Thyroid gland (tissue), 4 donors: Measurements from ENCODE around the gene TRIM16.

Experiments
- CTCF ChIP-seq, 6 experiments: fragments of 200-600 bp in 3 of 6; fragments of 450-650 bp in 3 of 6; sonication (generic) in 3 of 6; IDR thresholded peaks; one replicate each; pipeline ENCODE4 v1.5.1; 2016 to 2019; ENCODE audit warnings: antibody characterized with exemption in 6 of 6, mild to moderate bottlenecking in 2 of 6, inconsistent platforms in 1 of 6, moderate library complexity in 1 of 6
- POLR2A ChIP-seq, 2 donors: fragments of 450-650 bp; IDR thresholded peaks; one replicate each; pipeline ENCODE4 v1.6.1; 2017; ENCODE audit warnings: antibody characterized with exemption in 2 of 2, mild to moderate bottlenecking in 2 of 2, moderate library complexity in 1 of 2

GRCh38 chr17:15663691-15664090, 20.4 kb downstream of the TRIM16 start:
- TF ChIP-seq CTCF (IDR thresholded peaks at IDR 0.05) (no peak), POLR2A (IDR thresholded peaks at IDR 0.05) (no peak)
